ENCODE measurements around the gene ZSCAN5B.

DNA sequence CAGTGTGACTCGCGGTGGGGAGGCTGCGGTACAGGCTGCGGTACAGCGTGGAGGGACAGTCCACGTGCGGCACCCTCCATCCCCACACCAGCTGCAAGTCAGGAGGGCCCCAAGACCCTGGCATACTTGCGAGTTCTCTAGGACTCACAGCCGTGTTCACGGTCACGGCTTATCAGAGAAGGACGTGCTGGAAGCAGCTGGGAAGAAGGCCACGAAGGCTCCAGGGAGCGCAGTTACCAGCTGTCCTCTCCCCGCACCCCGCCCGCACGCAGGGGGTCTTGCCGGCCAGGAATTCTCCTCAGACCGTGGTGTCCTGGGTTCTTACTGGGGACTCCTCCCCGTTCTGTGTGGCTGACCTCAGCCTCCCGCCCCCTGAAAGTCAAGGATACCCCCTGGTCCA, 50.3 kb downstream of the ZSCAN5B start:
- TF ChIP-seq, protein P1, sequence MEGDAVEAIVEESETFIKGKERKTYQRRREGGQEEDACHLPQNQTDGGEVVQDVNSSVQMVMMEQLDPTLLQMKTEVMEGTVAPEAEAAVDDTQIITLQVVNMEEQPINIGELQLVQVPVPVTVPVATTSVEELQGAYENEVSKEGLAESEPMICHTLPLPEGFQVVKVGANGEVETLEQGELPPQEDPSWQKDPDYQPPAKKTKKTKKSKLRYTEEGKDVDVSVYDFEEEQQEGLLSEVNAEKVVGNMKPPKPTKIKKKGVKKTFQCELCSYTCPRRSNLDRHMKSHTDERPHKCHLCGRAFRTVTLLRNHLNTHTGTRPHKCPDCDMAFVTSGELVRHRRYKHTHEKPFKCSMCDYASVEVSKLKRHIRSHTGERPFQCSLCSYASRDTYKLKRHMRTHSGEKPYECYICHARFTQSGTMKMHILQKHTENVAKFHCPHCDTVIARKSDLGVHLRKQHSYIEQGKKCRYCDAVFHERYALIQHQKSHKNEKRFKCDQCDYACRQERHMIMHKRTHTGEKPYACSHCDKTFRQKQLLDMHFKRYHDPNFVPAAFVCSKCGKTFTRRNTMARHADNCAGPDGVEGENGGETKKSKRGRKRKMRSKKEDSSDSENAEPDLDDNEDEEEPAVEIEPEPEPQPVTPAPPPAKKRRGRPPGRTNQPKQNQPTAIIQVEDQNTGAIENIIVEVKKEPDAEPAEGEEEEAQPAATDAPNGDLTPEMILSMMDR (IDR thresholded peaks at IDR 0.05): no peak
- TF ChIP-seq EZH2 (IDR thresholded peaks at IDR 0.05; ENCODE audit: borderline replicate concordance, insufficient read depth, low read depth, low read length, poor library complexity, severe bottlenecking): no peak

Measured in B cell (primary cell).